ENCODE results near the gene AFAP1.

AFAP1 gene

DNA sequence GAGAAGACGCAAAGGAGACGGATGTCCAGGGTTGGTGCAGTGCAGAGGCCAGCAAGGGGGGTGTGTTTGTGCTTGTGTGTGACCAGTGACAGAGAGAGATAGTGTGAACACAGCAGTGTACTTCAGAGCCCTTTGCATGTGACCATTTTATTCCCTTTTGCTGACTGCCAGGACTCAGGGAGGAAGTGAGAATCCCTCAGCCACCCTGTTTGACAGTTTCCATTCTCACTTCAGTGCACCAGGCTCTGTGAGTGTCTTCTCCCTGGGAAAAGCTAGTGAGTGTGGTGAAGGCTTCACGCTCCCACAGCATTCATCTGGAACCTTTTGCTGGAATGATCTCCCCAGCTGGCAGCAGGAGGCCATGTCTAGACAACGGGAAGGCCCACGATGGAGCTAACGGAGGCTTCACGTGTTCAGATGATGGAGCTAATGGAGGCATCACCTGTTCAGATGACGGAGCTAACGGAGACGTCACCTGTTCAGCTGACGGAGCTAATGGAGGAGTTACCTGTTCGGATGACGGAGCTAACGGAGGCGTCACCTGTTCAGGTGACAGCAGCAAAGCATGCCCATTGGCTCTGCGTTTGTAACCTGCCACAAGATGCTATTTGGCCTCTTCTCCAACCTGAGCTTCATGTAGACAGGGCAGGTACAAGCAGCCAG, 195.4 kb downstream of the AFAP1 start:
- H3K4me1 Mint-ChIP-seq, result peaks cover 16% of the 10 kb centered on the region
- no peaks in the 10 kb centered on the region for H3K36me3 Mint-ChIP-seq
- H3K9me3 Mint-ChIP-seq, result no peaks in the 10 kb centered on the region
- H3K27me3 Mint-ChIP-seq, result no peaks in the 10 kb centered on the region
- H3K27ac Mint-ChIP-seq, result peak overlapping the region; percentile 19
- no peak overlapping the region for H3K4me3 Mint-ChIP-seq

DNA sequence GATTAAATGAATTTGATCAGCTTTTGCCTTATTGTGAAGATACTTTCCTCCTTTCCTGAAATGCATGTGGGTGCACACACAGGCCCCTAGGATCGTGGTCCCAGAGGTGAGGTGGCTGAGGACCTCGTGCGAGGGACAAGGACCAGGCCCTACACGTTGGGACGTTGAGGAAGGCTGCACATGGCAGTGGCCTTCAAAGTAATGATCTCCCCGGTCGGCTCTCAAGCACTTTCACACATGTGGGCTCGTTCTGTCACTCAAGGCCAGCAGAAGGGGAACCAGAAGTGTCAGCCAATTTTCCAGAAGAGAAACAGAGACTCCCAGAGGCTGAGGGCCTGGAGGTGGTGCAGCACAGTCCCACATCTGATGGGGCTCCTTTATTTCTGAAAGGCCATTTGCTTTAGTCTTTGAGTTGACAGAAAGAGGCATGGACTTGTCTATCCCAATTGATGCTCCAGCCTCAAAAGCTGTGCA, 196.8 kb downstream of the AFAP1 start:
- Mint-ChIP-seq H3K27me3 (no peaks in the 10 kb centered on the region), H3K27ac (no peak overlapping the region), H3K4me1 (peaks cover 5% of the 10 kb centered on the region), H3K9me3 (no peaks in the 10 kb centered on the region), H3K4me3 (no peak overlapping the region), H3K36me3 (no peaks in the 10 kb centered on the region)

DNA sequence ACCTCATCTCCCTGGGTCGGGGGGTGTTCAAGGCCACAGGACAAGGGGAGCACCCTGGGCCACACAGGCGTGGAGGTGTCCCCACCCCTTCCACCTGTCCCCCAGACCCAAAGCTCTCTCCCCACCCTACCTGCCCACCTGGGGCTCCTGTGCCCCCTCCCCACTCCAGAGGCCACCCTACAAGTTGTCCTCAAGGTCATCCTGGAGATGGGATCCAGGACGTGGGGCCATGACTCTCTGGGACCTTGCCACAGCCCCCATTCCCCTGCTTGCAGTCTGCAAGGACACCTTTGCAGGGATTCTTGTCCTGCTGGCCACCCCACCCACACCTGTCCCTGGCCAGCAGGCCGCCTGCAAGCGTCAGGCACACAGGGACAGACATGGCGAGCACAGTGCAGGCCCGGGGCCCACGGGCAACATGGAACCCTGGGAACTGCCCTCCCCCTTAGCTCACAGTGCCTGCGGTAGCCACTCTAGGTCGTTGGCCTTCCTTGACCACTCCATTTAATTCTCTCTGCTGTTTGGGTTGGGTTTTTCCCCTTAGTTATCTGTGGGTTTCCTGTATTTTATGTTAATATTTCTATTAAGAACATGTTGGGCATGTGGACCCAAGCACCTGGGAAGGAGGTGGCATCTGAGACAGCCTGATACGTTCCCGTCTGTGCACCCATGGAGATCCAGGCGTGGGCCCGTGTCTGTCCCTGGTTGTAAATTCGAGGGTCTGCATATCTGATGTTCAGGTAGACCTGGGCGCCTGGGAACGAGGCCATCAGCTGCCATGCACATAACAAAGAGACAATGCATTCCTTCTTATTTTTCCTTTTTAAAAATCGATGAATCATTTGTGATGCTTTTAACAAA, 197.5 kb downstream of the AFAP1 start:
- Mint-ChIP-seq H3K4me3 (no peak overlapping the region), H3K36me3 (no peaks in the 10 kb centered on the region), H3K4me1 (peaks cover 5% of the 10 kb centered on the region), H3K27me3 (no peaks in the 10 kb centered on the region), H3K9me3 (no peaks in the 10 kb centered on the region), H3K27ac (no peak overlapping the region)

DNA sequence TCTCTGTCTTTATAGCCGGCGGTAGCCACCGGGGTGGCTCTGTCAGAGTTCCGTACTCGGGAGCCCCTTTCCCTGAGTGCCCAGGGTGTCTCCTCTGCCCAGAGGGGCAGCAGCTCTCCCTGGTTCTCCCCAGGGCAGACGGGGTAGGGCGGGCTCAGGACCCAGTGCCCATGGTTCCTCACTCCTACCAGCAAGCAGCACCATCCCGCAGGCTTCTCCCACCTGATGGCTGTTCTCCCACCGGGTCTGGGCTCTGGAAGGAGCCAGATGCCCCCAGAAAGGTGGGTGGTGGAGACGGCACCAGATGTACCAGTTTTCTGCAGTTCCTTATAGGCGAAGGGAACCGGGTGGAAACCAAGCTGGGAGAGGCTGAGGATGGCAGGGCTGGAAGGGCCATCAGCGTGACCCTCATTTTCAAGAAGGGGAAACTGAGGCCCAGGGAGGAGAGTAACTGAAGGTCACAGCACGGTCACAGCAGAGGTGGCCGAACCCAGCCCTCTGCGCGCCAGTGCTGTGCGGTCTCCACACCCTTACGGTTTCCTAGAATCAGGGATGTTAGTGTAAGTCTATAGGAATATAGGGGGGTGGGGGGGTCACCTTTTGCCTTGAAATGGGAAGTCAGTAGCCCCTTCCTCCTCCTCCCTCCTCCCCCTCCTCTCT, 198.7 kb downstream of the AFAP1 start:
- H3K9me3 Mint-ChIP-seq, result no peaks in the 10 kb centered on the region
- H3K4me3 Mint-ChIP-seq, result no peak overlapping the region
- no peak overlapping the region for H3K27ac Mint-ChIP-seq
- H3K4me1 Mint-ChIP-seq, result peaks cover 5% of the 10 kb centered on the region
- no peaks in the 10 kb centered on the region for H3K27me3 Mint-ChIP-seq
- H3K36me3 Mint-ChIP-seq, result no peaks in the 10 kb centered on the region

DNA sequence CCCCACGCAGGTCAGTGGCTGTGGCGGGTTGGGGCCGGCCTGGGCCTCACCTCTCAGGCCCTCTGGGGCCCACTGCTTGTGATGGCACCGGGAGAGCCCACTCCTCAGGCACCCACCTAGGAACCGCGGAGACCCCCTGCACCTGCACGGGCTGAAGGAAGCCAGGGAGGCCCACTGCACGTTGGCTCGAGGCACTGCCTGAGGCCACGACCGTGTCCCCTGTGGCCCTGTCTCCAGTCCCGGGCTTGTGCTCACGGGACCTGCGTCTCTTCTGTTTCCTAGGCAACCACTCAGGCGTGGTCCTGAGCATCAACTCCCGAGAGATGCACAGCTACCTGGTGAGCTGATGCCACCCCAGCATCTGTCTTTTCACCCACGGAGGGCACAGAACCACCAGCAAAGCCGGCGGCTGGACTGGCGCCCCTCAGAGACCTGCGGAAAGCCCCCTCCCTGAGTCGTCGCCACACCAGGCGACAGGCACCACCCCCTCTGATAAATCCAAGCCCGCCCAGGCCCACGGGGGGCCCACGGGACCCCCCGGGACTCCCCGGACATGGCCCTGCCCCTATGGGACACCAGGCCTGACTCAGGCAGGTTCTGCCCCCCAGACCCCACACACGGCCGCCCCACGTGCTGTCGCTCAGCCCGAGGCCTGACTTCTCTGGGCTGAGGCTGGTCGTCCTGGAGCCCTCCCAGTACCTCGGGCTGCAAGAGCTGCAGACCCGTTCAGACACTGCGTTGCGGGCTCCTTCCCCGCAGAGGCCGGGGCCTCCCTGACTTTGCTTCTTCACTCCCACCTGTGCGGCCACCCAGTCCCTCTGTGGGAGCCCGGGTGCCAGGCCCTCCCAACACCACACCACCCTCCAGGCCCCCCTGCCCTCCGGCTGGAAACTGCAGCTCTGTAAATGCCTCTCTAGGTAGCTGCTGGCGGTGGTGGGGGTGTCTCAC, 199.5 kb downstream of the AFAP1 start:
- Mint-ChIP-seq H3K27ac (no peak overlapping the region), H3K36me3 (no peaks in the 10 kb centered on the region), H3K27me3 (no peaks in the 10 kb centered on the region), H3K9me3 (no peaks in the 10 kb centered on the region), H3K4me3 (no peak overlapping the region), H3K4me1 (peaks cover 5% of the 10 kb centered on the region)

DNA sequence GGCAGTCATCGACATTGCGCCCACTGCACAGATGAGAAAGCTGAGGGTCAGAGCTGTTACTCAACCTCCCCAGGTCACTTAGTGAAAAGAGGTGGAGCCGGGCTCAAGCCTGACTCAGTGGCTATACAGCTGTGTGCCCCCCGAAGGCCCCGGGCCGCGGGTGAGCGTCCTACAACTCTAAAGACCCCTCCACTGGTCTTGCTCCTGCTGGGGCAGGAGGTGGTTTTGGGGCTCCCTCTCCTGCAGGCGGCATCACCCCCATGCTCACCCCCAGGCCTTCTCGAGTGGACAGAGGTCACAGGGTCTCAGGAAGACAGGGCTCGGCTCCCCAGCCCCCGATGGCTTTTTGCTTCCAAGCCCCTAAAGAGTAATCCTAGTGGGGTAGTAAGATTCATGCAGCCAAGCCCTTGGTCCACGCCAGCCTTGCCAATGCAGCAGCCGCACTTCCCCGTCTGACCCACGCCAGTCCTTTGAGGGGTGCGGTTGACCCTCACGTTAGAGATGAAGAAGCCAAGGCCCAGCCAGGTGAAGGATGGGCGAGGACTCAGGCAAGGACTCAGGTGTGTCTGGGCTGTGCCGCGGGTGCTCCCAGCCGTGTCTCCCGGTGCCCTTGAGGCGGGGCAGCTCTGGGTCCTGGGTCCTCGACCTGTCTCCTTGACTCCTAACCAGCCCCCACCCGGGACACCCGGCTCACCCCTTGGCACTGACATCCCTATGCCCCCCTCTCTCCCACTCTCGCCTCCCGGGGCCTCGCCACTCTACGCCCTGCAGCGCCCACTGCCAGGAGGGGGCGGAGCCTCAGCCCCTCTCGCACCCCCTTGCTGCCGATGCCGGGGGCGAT, 200.4 kb downstream of the AFAP1 start:
- no peak overlapping the region for H3K4me3 Mint-ChIP-seq
- no peak overlapping the region for H3K27ac Mint-ChIP-seq
- no peaks in the 10 kb centered on the region for H3K27me3 Mint-ChIP-seq
- H3K4me1 Mint-ChIP-seq, result peaks cover 5% of the 10 kb centered on the region
- no peaks in the 10 kb centered on the region for H3K9me3 Mint-ChIP-seq
- H3K36me3 Mint-ChIP-seq, result no peaks in the 10 kb centered on the region

DNA sequence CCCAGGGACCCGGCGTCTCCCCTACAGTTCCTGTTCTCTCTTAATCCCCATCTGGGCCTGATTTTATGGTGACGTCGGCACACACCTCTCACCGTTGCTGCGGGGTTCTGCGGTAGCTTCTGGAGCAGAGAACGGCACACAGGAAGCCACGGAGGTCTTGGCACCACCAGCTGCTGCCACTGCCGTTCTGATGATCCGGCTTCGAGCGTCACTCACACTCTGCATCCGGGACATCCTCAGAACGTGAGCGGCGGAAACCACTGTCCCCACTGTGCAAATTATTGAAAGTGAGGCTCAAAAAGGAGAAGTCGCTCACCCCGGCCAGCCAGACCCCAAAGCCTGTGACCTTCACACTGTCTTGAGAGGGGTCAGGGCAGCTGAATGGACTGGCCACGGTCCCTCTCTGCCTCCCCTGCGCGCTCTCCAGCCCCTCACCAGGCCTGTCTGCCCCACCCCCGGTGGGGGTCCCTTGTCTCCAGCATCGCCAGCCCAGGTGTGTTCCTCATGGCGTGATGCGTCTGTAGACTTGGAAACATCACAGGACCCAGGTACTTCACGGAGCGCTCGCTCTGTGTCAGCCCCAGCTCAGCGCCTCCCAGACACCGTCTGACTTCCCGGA, 201.1 kb downstream of the AFAP1 start:
- Mint-ChIP-seq H3K4me3 (no peak overlapping the region), H3K27me3 (no peaks in the 10 kb centered on the region), H3K27ac (no peak overlapping the region)

DNA sequence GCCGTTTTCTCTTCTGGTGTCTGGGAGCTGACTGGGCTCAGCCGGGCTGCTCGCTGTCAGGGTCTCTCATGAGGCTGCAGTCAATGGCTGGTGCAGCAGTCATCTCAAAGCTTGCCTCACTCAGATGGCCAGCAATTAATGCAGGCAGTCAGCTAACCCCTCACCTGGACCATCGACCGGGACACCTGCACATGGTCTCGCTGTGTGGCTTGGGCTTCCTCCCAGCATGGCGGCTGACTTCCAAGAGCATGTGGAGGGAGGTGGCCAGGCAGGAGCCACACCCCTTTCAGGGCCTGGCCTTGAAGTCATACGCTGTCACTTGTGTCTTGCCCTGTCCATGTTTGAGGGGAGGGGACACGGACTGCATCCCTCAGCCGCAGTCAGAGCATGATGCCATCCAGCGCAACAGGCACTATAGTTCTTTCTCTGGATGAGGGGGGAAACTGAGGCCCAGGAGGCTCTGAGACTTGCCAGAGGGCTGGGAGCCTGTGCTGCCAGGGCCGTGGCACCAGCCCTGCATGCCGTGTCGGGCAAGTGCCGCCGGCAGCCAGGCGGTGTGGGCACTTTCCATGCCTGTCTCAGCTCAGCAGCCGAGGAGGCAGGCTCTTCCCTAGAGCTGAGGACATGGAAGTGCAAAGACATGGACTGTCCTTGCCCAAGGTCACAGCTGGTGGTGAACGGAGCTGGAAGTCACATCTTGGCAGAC, 201.8 kb downstream of the AFAP1 start:
- Mint-ChIP-seq H3K9me3 (no peaks in the 10 kb centered on the region), H3K36me3 (no peaks in the 10 kb centered on the region), H3K4me1 (no peaks in the 10 kb centered on the region), H3K27ac (no peak overlapping the region), H3K27me3 (no peaks in the 10 kb centered on the region), H3K4me3 (no peak overlapping the region)

More for the DNA sequence above, 201.1 kb downstream of the AFAP1 start:
- no peaks in the 10 kb centered on the region for H3K9me3 Mint-ChIP-seq
- no peaks in the 10 kb centered on the region for H3K4me1 Mint-ChIP-seq
- H3K36me3 Mint-ChIP-seq, result no peaks in the 10 kb centered on the region

DNA sequence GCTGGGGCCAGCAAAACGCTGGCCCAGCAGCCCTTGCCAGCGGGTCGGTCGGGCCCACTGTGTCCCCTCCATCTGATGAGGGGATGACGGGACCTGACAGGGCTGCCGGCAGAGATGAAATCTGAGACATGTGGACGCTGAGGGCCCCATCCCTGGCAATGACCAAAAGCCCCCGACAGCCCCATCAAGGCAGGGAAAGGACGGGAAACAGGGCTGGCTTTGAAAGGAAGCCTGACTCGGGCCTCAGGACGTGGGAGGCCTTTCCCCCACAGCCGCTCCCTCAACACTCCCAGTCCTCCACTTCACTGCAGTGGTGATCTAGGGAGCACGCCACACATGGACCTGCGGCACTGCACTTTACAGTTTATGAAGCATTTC, 202.4 kb downstream of the AFAP1 start:
- Mint-ChIP-seq H3K4me1 (no peaks in the 10 kb centered on the region), H3K36me3 (no peaks in the 10 kb centered on the region), H3K27ac (no peak overlapping the region), H3K9me3 (no peaks in the 10 kb centered on the region), H3K27me3 (no peaks in the 10 kb centered on the region), H3K4me3 (no peak overlapping the region)

DNA sequence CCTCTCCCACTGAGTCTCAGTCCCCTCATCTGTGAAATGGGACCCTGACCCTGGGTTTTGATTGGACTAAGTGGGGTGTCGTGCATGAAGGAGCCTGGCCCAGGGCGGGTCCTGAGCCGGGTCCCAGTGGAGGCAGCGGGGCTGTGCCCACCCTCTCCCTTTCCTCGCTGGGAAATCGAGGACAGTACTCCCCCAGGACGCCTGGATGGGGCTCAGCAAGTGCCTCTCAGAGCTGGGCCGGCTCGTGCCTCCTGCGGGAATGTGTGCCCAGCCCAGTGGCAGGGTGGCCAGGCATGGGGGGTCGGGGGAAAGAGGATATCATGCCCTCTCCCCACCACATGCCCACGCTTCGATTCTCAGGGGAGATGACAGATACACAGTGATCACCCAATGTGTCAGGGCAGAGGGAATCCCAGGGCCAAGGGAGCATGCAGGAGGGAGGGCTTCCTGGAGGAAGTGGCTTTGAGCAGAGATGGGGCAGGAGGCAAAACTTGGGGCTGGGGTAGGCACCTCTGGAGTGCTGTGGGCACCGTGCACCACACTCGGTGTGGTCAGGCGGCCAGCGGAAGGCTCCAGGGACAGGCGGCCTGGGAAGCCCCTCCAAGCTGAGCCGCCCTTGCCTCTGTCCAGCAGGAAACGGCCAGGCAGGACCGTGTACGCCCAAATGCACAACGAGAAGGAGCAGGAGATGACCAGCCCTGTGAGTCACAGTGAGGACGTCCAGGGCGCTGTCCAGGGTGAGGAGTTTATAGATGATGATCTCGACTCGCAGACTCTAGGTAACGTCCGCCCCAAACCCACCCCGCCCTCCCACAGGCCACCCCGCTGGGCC, 203.0 kb downstream of the AFAP1 start:
- Mint-ChIP-seq H3K4me1 (no peaks in the 10 kb centered on the region), H3K9me3 (no peaks in the 10 kb centered on the region), H3K27ac (no peak overlapping the region), H3K4me3 (no peak overlapping the region), H3K36me3 (no peaks in the 10 kb centered on the region), H3K27me3 (no peaks in the 10 kb centered on the region)

DNA sequence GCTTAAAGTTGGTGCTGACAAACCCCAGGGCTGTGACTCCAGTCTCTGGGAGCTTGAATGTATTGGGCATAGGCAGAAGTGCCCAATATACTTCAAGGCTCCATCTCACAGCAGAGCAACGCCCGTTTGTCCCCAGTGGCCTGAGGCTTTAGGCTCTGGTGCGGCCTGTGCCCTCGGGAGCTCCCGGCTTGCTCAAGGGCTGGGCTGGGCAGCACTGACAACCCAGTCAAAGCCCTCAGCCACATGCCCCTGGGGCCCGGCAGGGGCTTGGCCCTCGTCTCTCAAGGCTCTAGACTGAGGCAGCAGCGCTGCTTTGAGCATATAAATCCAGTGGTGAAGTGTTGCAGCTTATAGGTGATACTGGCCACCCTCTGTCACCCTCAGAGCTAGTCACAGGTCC, 203.7 kb downstream of the AFAP1 start:
- H3K4me1 Mint-ChIP-seq, result no peaks in the 10 kb centered on the region
- H3K36me3 Mint-ChIP-seq, result no peaks in the 10 kb centered on the region
- H3K9me3 Mint-ChIP-seq, result no peaks in the 10 kb centered on the region
- no peak overlapping the region for H3K27ac Mint-ChIP-seq
- H3K4me3 Mint-ChIP-seq, result no peak overlapping the region
- H3K27me3 Mint-ChIP-seq, result no peaks in the 10 kb centered on the region

DNA sequence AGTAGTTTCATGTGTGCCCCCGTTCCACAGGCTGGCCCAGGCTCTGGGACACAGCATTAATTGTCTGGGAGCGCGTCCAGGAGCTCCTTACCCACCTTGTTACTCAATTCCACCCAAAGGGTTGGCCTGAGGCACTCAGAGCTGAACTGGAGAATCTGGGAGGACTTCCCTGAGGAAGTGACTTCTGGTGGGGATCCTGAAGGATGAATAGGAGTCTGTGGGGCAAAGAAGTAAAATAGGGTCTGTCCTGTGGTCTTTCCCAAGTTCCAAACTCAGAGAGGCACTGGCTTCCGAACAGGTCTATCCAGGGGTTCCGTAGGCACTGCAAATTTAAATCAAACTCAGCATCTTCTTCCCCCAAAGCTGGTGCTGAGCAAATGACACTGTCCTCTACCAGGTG, 204.3 kb downstream of the AFAP1 start:
- H3K27ac Mint-ChIP-seq, result no peak overlapping the region
- no peaks in the 10 kb centered on the region for H3K27me3 Mint-ChIP-seq
- no peaks in the 10 kb centered on the region for H3K36me3 Mint-ChIP-seq
- no peaks in the 10 kb centered on the region for H3K4me1 Mint-ChIP-seq
- H3K4me3 Mint-ChIP-seq, result no peak overlapping the region
- no peaks in the 10 kb centered on the region for H3K9me3 Mint-ChIP-seq

DNA sequence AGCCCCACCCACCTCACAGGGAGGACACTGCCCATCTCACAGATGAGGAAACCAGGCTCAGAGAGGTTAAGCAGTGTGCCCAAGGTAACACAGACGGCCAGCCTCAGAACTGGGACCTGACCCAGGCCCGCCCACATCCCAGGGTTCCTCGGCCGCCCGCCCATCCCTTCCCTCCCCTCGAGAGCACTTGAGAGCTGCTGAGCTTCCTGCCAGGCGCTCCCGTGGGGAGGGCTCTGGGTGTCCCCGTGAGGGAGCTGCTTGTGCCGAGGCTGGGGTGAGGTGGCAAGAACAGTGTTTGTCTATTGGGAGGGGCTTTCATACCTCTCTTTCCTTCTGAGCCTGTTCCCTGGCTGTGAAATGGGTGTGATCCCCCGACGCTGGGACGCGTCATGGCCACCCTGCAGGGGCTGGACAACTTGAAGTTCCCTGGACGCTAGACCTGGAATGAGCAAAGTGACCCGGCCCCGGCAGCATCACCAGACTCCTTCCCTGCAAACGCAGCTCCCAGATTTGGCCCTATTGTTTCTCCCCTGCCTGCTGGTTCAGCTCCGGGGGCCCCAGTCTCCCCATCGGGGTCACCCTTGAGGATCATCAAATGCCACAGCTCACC, 204.9 kb downstream of the AFAP1 start:
- Mint-ChIP-seq H3K9me3 (no peaks in the 10 kb centered on the region), H3K27ac (no peak overlapping the region), H3K36me3 (no peaks in the 10 kb centered on the region), H3K4me3 (no peak overlapping the region), H3K4me1 (no peaks in the 10 kb centered on the region), H3K27me3 (no peaks in the 10 kb centered on the region)

All from activated naive CD4-positive, alpha-beta T cell treated with anti-CD3 and anti-CD28 coated beads, Interleukin-2, amount 50 U/mL, for 24 hours (primary cell).